Cardiac fibroblast (primary cell): Measurements from ENCODE around the gene GGTLC1.
A peak's percentile ranks its signal among the peaks of the same experiment; 100 is the strongest.

Experiments
- DNase-seq, 2 donors: peaks; one replicate each; pipeline versions ENCODE4 v3.0.0 to v3.0.0-alpha.2; 2010; ENCODE audit warnings: low read depth in 2 of 2
- H3K4me3 ChIP-seq, 2 donors: replicated peaks in 1 of 2; 1 replicate in 1 of 2; 2 replicates in 1 of 2; pipeline ENCODE4 v1.5.1; 2011; ENCODE audit warnings: low read depth in 2 of 2, low read length in 2 of 2, mild to moderate bottlenecking in 2 of 2, moderate library complexity in 1 of 2
- TF ChIP-seq, protein P1 (sequence below): IDR thresholded peaks from one replicate; pipeline ENCODE4 v1.5.1; 2011; ENCODE audit warnings: low read depth, mild to moderate bottlenecking, low read length, inconsistent platforms

The GGTLC1 gene

DNA sequence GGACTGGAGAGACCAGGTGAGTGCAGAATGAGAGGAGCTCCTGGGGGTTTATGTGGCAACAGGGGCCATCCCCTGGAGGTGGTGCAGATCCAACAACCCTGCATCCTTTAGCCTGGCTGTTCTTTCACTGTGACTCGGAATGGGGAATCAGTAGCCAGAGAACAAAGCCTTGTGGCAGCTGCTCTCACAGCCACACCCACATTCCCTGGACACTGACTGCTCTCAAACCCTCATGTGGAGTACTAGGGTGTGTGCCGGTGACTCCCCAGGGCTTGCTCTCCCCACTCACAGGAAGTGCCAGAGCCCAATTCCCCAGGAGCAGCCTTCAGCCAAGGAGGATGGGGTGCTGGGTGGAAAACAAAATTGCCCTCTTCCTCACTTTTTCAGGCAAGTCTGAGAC is 30.2 kb upstream of the GGTLC1 start:
- DNase-seq = peak; percentile 7 to 48
- H3K4me3 ChIP-seq = no peak overlapping the region
- TF ChIP-seq, protein P1, sequence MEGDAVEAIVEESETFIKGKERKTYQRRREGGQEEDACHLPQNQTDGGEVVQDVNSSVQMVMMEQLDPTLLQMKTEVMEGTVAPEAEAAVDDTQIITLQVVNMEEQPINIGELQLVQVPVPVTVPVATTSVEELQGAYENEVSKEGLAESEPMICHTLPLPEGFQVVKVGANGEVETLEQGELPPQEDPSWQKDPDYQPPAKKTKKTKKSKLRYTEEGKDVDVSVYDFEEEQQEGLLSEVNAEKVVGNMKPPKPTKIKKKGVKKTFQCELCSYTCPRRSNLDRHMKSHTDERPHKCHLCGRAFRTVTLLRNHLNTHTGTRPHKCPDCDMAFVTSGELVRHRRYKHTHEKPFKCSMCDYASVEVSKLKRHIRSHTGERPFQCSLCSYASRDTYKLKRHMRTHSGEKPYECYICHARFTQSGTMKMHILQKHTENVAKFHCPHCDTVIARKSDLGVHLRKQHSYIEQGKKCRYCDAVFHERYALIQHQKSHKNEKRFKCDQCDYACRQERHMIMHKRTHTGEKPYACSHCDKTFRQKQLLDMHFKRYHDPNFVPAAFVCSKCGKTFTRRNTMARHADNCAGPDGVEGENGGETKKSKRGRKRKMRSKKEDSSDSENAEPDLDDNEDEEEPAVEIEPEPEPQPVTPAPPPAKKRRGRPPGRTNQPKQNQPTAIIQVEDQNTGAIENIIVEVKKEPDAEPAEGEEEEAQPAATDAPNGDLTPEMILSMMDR = no peak

DNA sequence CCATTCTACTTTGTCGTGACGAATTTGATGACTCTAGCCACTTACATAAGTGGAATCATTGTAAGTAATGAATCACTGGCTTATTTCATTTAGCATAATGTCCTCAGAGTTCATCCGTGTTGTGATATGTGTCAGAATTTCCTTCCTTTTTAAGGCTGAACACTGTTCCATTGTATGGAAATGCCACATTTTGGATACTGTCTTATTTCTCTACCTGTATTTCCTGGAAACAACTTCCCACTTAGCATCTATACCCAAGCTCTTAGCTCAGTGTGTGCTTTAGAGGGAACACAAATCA is 28.8 kb upstream of the GGTLC1 start:
- TF ChIP-seq, protein P1 = no peak
- DNase-seq = peak; percentile 17 to 55
- no peak overlapping the region for H3K4me3 ChIP-seq

DNA sequence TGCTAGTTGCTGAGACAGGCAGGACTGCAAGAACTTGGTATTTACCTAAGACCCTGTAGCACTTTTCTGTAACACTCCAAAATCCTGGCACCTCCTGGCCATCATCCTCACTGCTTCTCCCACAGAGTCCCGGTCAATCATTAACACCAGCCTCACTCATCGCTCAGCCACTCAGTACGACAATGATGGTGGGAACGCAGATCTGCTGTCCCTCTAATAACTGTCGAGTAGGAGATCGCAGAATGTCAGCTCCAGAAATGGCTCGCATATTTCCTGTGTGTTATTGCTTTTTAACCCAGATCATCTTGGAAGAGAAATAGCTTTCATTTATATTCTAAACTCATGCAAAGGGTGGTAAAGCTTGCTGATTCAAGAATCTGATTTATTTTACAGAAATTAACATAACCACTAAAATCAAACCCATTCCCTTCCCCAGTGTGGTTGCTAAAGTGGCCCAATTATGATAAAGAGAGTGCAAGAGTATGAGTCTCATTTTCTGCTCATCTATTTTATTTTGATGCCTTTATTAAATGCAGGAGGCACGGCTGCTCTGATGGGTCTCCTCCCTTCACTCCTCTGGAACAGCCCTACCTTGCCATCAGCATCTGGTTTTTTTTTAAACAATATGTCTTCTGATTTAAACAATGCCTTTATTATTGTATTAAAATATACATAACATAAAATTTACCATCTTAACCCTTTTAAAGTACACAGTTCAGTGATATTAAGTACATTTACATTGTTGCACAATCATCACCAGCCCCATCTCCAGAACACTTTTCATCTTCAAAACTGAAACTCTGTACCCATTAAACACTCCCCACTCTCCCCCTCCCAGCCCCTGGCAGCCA is 28.3 kb upstream of the GGTLC1 start:
- no peak for DNase-seq
- no peak overlapping the region for H3K4me3 ChIP-seq
- TF ChIP-seq, protein P1 = no peak

DNA sequence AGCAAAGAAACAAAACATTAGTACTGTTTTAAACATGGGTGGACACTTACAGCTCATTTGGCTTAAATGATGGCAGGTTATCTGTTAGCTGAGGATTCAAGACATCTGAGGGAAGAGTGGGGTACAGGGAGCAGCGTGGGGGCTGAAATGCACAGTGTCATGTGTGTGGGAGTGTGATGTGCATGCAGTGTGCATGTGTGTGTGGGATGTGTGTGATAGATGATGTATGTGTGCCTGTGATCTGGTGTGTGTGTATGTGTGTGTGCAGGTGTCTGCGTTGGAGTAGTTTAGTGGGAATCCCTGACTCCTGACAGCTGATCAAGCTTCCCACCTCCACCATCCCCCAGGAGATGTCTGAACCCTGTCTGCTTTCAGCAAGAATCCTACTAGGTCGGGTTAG is 25.4 kb upstream of the GGTLC1 start:
- TF ChIP-seq, protein P1 = no peak
- no peak for DNase-seq
- H3K4me3 ChIP-seq = no peak overlapping the region

DNA sequence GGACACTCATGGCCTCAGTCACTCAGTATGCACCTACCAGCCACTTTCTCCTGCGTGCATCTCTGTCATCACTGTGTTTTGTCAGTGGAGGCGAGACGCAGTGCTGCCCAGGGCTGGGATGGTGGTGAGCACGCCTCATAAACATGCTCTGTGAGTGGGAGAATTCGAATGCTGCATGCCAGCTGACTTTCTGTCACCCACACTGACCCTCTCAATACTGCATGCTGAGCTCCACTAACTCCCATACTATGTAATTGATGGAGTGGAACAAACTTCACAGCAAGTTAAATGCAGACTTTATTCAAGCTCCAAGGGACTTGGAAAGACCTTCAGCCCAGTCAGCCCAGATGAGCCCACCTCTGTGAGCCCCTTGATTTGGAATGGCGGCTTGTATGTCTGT is 22.7 kb upstream of the GGTLC1 start:
- no peak overlapping the region for H3K4me3 ChIP-seq
- TF ChIP-seq, protein P1 = no peak

DNA sequence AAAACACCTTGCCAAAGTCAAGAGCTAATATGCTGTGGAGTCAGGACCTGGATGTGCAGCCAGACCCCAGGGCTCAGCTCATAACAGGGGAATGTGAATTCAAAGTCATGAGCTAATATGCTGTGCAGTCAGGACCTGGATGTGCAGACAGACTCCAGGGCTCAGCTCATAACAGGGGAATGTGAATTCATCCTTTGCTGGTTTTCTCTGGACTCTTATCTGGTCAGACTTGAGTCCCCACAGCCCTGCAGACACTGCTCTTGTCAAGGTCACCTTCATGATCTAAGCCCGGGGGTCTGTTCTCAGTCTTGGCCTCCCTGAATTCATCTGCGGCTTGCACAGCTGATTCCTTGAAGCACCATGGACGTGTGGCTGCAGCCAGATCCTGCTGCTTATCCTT is 19.2 kb upstream of the GGTLC1 start:
- no peak overlapping the region for H3K4me3 ChIP-seq
- TF ChIP-seq, protein P1 = no peak
- DNase-seq = no peak

More for the DNA sequence above, 22.7 kb upstream of the GGTLC1 start:
- DNase-seq = no peak
